ENCODE measurements around the gene POU2F1. TPM values are rescaled to one million over a fixed set of nuclear protein-coding genes. Genes with fewer than 3 reads are reported as not detected.

Gene POU2F1
- total and polyA plus RNA-seq, 2 donors (not counting 1 experiment from before 2014, with no cell fraction given), result 5.2 to 48.8 TPM

DNA sequence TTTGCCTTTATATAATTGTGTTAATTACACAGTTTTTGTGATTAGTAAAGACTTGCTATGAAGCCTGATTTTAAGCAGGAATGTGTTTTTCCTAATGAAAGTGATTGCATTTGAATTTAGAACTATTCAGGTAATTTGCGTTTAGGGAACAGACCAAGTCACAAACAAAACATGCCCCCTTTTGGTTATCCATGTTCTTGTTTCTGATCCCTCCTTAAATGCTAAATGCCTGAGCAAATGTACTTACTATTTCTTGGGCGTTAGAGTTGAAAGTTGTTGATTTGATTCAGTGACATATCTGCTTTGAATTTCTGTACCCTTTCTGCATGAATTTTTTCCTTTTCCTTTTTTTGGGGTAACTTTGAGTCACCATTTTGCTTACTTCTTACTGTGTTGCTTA is 5.2 kb downstream of the POU2F1 start:
- TF ChIP-seq, protein P1, sequence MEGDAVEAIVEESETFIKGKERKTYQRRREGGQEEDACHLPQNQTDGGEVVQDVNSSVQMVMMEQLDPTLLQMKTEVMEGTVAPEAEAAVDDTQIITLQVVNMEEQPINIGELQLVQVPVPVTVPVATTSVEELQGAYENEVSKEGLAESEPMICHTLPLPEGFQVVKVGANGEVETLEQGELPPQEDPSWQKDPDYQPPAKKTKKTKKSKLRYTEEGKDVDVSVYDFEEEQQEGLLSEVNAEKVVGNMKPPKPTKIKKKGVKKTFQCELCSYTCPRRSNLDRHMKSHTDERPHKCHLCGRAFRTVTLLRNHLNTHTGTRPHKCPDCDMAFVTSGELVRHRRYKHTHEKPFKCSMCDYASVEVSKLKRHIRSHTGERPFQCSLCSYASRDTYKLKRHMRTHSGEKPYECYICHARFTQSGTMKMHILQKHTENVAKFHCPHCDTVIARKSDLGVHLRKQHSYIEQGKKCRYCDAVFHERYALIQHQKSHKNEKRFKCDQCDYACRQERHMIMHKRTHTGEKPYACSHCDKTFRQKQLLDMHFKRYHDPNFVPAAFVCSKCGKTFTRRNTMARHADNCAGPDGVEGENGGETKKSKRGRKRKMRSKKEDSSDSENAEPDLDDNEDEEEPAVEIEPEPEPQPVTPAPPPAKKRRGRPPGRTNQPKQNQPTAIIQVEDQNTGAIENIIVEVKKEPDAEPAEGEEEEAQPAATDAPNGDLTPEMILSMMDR (IDR thresholded peaks at IDR 0.05), result no peak
- TF ChIP-seq EZH2 (IDR thresholded peaks at IDR 0.05; ENCODE audit: borderline replicate concordance, insufficient read depth, low read depth, low read length, poor library complexity, severe bottlenecking), result no peak
- Mint-ChIP-seq H3K9me3 (ENCODE audit: insufficient read depth) (no peaks in the 10 kb centered on the region), H3K4me1 (peaks cover 63% of the 10 kb centered on the region), H3K27ac (no peak overlapping the region), H3K4me3 (no peak overlapping the region), H3K27me3 (no peaks in the 10 kb centered on the region)
- intact Hi-C loops (cut with micrococcal nuclease), result no loop called here
- ATAC-seq (ENCODE audit: low read depth), result no peak
- no peak overlapping the region for H3K4me3 ChIP-seq (ENCODE audit: control extremely low read depth in 1 of 5, extremely low read depth in 1 of 5, insufficient read depth in 1 of 5, low read depth in 2 of 5, low read length in 4 of 5)
- no peak overlapping the region for H3K4me2 ChIP-seq (replicated peaks; ENCODE audit: low read depth, low read length, poor library complexity, severe bottlenecking)
- no peak overlapping the region for H3K9ac ChIP-seq (ENCODE audit: low read length)
- peaks cover 18 to 28% of the 10 kb centered on the region in 2 donors for H3K4me1 ChIP-seq (ENCODE audit: control insufficient read depth in 2 of 2, insufficient read depth in 2 of 2, low read length in 2 of 2)
- H3K27me3 ChIP-seq (replicated peaks in 1 of 4; ENCODE audit: control extremely low read depth in 1 of 4, control insufficient read depth in 3 of 4, insufficient read depth in 4 of 4, low read length in 3 of 4), result no peaks in the 10 kb centered on the region
- H3K79me2 ChIP-seq (ENCODE audit: control insufficient read depth, insufficient read depth, low read length), result peaks cover 87% of the 10 kb centered on the region
- H3K36me3 ChIP-seq (replicated peaks in 1 of 2; ENCODE audit: control extremely low read depth in 1 of 2, control insufficient read depth in 1 of 2, extremely low read depth in 1 of 2, insufficient read depth in 2 of 2, low read length in 1 of 2), result no peaks in the 10 kb centered on the region
- POLR2A ChIA-PET, result no interaction called here
- H3K27ac ChIP-seq (ENCODE audit: low read length in 2 of 2), result no peak overlapping the region
- no peak for DNase-seq
- H3K9me3 ChIP-seq (ENCODE audit: control extremely low read depth in 1 of 3, control insufficient read depth in 2 of 3, insufficient read depth in 1 of 3, low read length in 2 of 3), result no peaks in the 10 kb centered on the region
- no CpG with 5 or more reads among the region's 2 CpGs for WGBS (ENCODE audit: insufficient coverage)
- peaks cover 17% of the 10 kb centered on the region for H4K20me1 ChIP-seq (ENCODE audit: control insufficient read depth, insufficient read depth, low read length, poor library complexity, severe bottlenecking)
- no peak overlapping the region for H2AFZ ChIP-seq (ENCODE audit: insufficient read depth, low read depth, low read length, poor library complexity, severe bottlenecking)
- CTCF ChIA-PET, result no interaction called here

DNA sequence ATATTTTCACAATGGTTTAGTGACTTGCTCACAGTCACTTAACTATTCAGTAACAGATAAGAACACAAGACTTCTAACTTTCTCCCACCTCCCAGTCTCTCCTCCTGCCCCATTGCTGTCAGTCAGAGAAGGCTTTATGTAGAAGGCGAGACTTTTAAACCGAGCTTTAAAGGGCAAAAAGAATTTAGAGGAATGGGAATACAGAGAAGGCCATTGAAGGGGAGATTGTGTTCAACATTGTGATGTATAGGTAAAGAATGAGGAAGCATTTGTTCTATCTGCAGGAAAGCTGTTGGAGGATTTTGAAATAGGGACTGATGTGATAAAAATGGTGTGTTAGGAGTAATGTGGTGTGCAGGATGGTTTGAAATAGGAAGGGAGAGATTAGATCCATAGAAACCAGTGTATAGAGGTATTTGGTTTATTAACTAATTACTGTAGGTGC is 7.3 kb downstream of the POU2F1 start:
- H3K9me3 ChIP-seq (ENCODE audit: control extremely low read depth in 1 of 3, control insufficient read depth in 2 of 3, insufficient read depth in 1 of 3, low read length in 2 of 3), result no peaks in the 10 kb centered on the region
- peaks cover 25% of the 10 kb centered on the region for H4K20me1 ChIP-seq (ENCODE audit: control insufficient read depth, insufficient read depth, low read length, poor library complexity, severe bottlenecking)
- no peaks in the 10 kb centered on the region for H3K36me3 ChIP-seq (replicated peaks in 1 of 2; ENCODE audit: control extremely low read depth in 1 of 2, control insufficient read depth in 1 of 2, extremely low read depth in 1 of 2, insufficient read depth in 2 of 2, low read length in 1 of 2)
- WGBS (ENCODE audit: insufficient coverage), result no CpG with 5 or more reads among the region's 2 CpGs
- ATAC-seq (ENCODE audit: low read depth) (no peak), DNase-seq (no peak)
- Mint-ChIP-seq H3K9me3 (ENCODE audit: insufficient read depth) (no peaks in the 10 kb centered on the region), H3K4me3 (no peak overlapping the region), H3K27me3 (no peaks in the 10 kb centered on the region), H3K27ac (no peak overlapping the region), H3K4me1 (peaks cover 62% of the 10 kb centered on the region)
- H2AFZ ChIP-seq (ENCODE audit: insufficient read depth, low read depth, low read length, poor library complexity, severe bottlenecking), result no peak overlapping the region
- H3K79me2 ChIP-seq (ENCODE audit: control insufficient read depth, insufficient read depth, low read length), result peaks cover 100% of the 10 kb centered on the region
- no peak overlapping the region for H3K4me3 ChIP-seq (ENCODE audit: control extremely low read depth in 1 of 5, extremely low read depth in 1 of 5, insufficient read depth in 1 of 5, low read depth in 2 of 5, low read length in 4 of 5)
- H3K27me3 ChIP-seq (replicated peaks in 1 of 4; ENCODE audit: control extremely low read depth in 1 of 4, control insufficient read depth in 3 of 4, insufficient read depth in 4 of 4, low read length in 3 of 4), result no peaks in the 10 kb centered on the region
- POLR2A ChIA-PET, result no interaction called here
- no peak overlapping the region for H3K27ac ChIP-seq (ENCODE audit: low read length in 2 of 2)
- H3K9ac ChIP-seq (ENCODE audit: low read length), result no peak overlapping the region
- no peak for TF ChIP-seq EZH2 (IDR thresholded peaks at IDR 0.05; ENCODE audit: borderline replicate concordance, insufficient read depth, low read depth, low read length, poor library complexity, severe bottlenecking)
- TF ChIP-seq, protein P1 (IDR thresholded peaks at IDR 0.05), result no peak
- H3K4me1 ChIP-seq (ENCODE audit: control insufficient read depth in 2 of 2, insufficient read depth in 2 of 2, low read length in 2 of 2), result peaks cover 11 to 21% of the 10 kb centered on the region in 2 donors
- intact Hi-C loops (cut with micrococcal nuclease), result no loop called here
- CTCF ChIA-PET, result interaction anchor here (1.5 kb wide), 1 partner anchor 40 kb away, joined by 3 read pairs; no protein-coding TSS in a partner anchor
- no peak overlapping the region for H3K4me2 ChIP-seq (replicated peaks; ENCODE audit: low read depth, low read length, poor library complexity, severe bottlenecking)
